K562 (cell line): ENCODE measurements around the gene RNH1. TPM values are rescaled to one million over a fixed set of nuclear protein-coding genes. Genes with fewer than 3 reads are reported as not detected.

Source experiments
- ATAC-seq: fragments of 200-7000 bp; cut with Tn5 transposase; 3 replicates; pipeline ENCODE4 v1.9.1; 2020; ENCODE audit warnings: moderate library complexity
- BruUV-seq: library from RNA; stranded (reverse); fragments of 400-500 nt; replicated peaks from 2 replicates; lab custom pipeline; 2021; lab: Mats Ljungman, UMichigan
- CTCF ChIA-PET: fragments of 300-600 bp; formaldehyde crosslinking; extraction: SDS; loops from one replicate; lab custom pipeline; 2021; ENCODE audit warnings: low intra/inter-chr PET ratio; lab: Yijun Ruan, JAX
- POLR2A ChIA-PET: fragments of 300-600, 350-650 bp; sonication (Branson Sonifier 250); formaldehyde crosslinking; extraction: SDS; loops from one replicate; lab custom pipeline; 2021; ENCODE audit warnings: antibody characterized with exemption, inconsistent platforms; lab: Yijun Ruan, JAX
- DNase-seq, 4 experiments: peaks; one replicate each; pipeline versions ENCODE4 v3.0.0 to v3.0.0-alpha.2; 2011 to 2018; ENCODE audit warnings: low spot score in 3 of 4, mixed read lengths in 3 of 4; ENCODE audit errors: extremely low read depth in 1 of 4
- FAIRE-seq: peaks from 2 replicates; lab custom pipeline; 2011; peaks lifted over from hg19 to GRCh38; lab: Jason Lieb, UNC
- H2AFZ ChIP-seq: 2 replicates; pipeline ENCODE4 v1.6.0; 2011; ENCODE audit warnings: low read depth, low read length, control low read depth, inconsistent platforms
- H3K27ac ChIP-seq: fragments of 200-600 bp; 3 replicates; pipeline ENCODE4 v1.8.0; 2011; ENCODE audit warnings: low read depth, mild to moderate bottlenecking, control low read depth, inconsistent platforms, low read length, moderate library complexity, mixed read lengths; ENCODE audit errors: extremely low read depth
- H3K27me3 ChIP-seq, 2 experiments: fragments of 300-600 bp in 1 of 2; 2 replicates in 1 of 2; 3 replicates in 1 of 2; pipeline versions ENCODE4 v1.6.0 to v1.8.0; 2011; ENCODE audit warnings: inconsistent platforms in 2 of 2, low read length in 2 of 2, mild to moderate bottlenecking in 1 of 2, mixed read lengths in 1 of 2, moderate library complexity in 1 of 2; ENCODE audit not compliant: control insufficient read depth in 2 of 2, insufficient read depth in 2 of 2
- H3K36me3 ChIP-seq: fragments of 300-600 bp; 3 replicates; pipeline ENCODE4 v1.8.0; 2011; ENCODE audit warnings: mild to moderate bottlenecking, low read length, inconsistent platforms; ENCODE audit not compliant: control insufficient read depth, insufficient read depth
- H3K4me1 ChIP-seq, 2 experiments: fragments of 200-600 bp in 1 of 2; replicated peaks in 1 of 2; 2 replicates in 1 of 2; 3 replicates in 1 of 2; pipeline versions ENCODE4 v1.5.1 to v1.8.0; 2011; ENCODE audit warnings: inconsistent platforms in 2 of 2, low read length in 2 of 2, mild to moderate bottlenecking in 1 of 2, mixed read lengths in 1 of 2, moderate library complexity in 1 of 2; ENCODE audit not compliant: control insufficient read depth in 2 of 2, insufficient read depth in 2 of 2
- H3K4me2 ChIP-seq: 2 replicates; pipeline ENCODE4 v1.6.1; 2011; ENCODE audit warnings: low read length, control low read depth, inconsistent platforms, mixed read lengths; ENCODE audit not compliant: insufficient read depth
- H3K4me3 ChIP-seq: fragments of 200-600 bp; sonication (generic), shearing (Covaris generic); 2 replicates; pipeline ENCODE4 v1.5.1; 2016; ENCODE audit warnings: control low read depth, inconsistent platforms
- H3K79me2 ChIP-seq: fragments of 200-600 bp; 3 replicates; pipeline ENCODE4 v1.8.0; 2011; ENCODE audit warnings: low read length, inconsistent platforms; ENCODE audit not compliant: control insufficient read depth, insufficient read depth
- H3K9ac ChIP-seq, 2 experiments: 2 replicates each; pipeline versions ENCODE4 v1.6.0 to v1.6.1; 2011; ENCODE audit warnings: low read depth in 2 of 2, low read length in 2 of 2, control low read depth in 1 of 2, inconsistent platforms in 1 of 2, mild to moderate bottlenecking in 1 of 2, mixed read lengths in 1 of 2; ENCODE audit not compliant: insufficient read depth in 1 of 2
- H3K9me1 ChIP-seq: one replicate; pipeline ENCODE4 v1.6.0; 2011; ENCODE audit warnings: inconsistent platforms, mild to moderate bottlenecking, low read length, moderate library complexity; ENCODE audit not compliant: control insufficient read depth, insufficient read depth
- H3K9me3 ChIP-seq: replicated peaks from 2 replicates; pipeline ENCODE4 v1.5.1; 2011; ENCODE audit warnings: low read depth, low read length, inconsistent platforms; ENCODE audit not compliant: control insufficient read depth, insufficient read depth
- H4K20me1 ChIP-seq: replicated peaks from 2 replicates; pipeline ENCODE4 v1.6.1; 2011; ENCODE audit warnings: low read length, inconsistent platforms, mixed read lengths; ENCODE audit not compliant: control insufficient read depth, insufficient read depth
- ATF7 ChIP-seq: fragments of 450-650 bp; IDR thresholded peaks from 2 replicates; pipeline ENCODE4 v1.7.1; 2014; ENCODE audit warnings: mild to moderate bottlenecking, moderate library complexity
- EHMT2 ChIP-seq: fragments of 450-650 bp; IDR thresholded peaks from 2 replicates; pipeline ENCODE4 v1.6.1; 2018; ENCODE audit warnings: antibody characterized with exemption
- IFI16 ChIP-seq: fragments of 250-450 bp; sonication (Bioruptor Pico); IDR thresholded peaks from 2 replicates; pipeline ENCODE4 v2.1.2; 2022; ENCODE audit warnings: mild to moderate bottlenecking, inconsistent platforms
- POLR2AphosphoS5 ChIP-seq: IDR thresholded peaks from 2 replicates; pipeline ENCODE4 v1.6.1; 2011; ENCODE audit warnings: mild to moderate bottlenecking, low read depth, low read length, moderate library complexity; ENCODE audit not compliant: control insufficient read depth, insufficient read depth
- WGBS: fragments of 100-300 bp; shearing (Covaris generic); methylation state at CpG from one replicate; pipeline ENCODE4 v1.1.6; 2016; ENCODE audit warnings: low coverage, mixed read lengths; ENCODE audit not compliant: insufficient coverage; ENCODE audit errors: missing lambda C conversion rate; 5-methylcytosine and 5-hydroxymethylcytosine counted together
- in situ Hi-C: fragments of 300-500 bp; cut with MboI; formaldehyde crosslinking; loops from 4 replicates; pipeline ENCODE4 v1.15.0; 2018; ENCODE audit warnings: inconsistent platforms, mixed read lengths
- intact Hi-C: fragments of 100-400 bp; cut with micrococcal nuclease; formaldehyde crosslinking; loops from 2 replicates; pipeline ENCODE4 v1.14.2; 2022
- polyA plus RNA-seq, 8 experiments: library from polyadenylated mRNA; depleted of rRNA in 4 of 8; stranded (reverse) in 5 of 8; unstranded in 3 of 8; fragments of >200 nt; fragmentation: Nextera tagmentation in 2 of 8; fragmentation: Illumina TruSeq in 1 of 8; extraction: Ambion mirVana in 2 of 8; extraction: Trizol in 1 of 8; gene quantifications; 2 replicates each; pipeline versions ENCODE4 v1.2.1 to v1.2.3, GENCODE V29; 2011 to 2014; ENCODE audit warnings: inconsistent platforms in 1 of 8, missing spikeins in 1 of 8
- total RNA-seq, 7 experiments: library from RNA; depleted of rRNA in 6 of 7; stranded (reverse); fragments of >200 nt in 6 of 7; fragmentation: Illumina TruSeq in 2 of 7; extraction: Trizol in 2 of 7; gene quantifications; 2 replicates each; pipeline versions ENCODE4 v1.2.1 to v1.2.3, GENCODE V29; 2011 to 2021; ENCODE audit warnings: low replicate concordance in 1 of 7

The RNH1 gene
- total and polyA plus RNA-seq, 9 of the 15 experiments (the other 6 are each of a cell fraction or from before 2014, with no cell fraction given), result 2.5 to 160 (median 44.3) TPM

- Histone ChIP-seq H3K4me1 (peaks cover 26 to 48% of the 10 kb centered on the region in 2 experiments), H3K4me3 (no peak overlapping the region), H3K9me1 (no peaks in the 10 kb centered on the region), H4K20me1 (peaks cover 10% of the 10 kb centered on the region; the same call in 1 of the 2 replicates), H3K36me3 (peaks cover 68% of the 10 kb centered on the region), H2AFZ (no peak overlapping the region), H3K9ac (peak overlapping the region in 1 of 2 experiments; percentile 90; a peak in 2 of 4 replicates), H3K27ac (0 out of 3 replicates have a peak overlapping the region, but pooled peaks have one; percentile 1), H3K27me3 (no peaks in the 10 kb centered on the region)
- ChIA-PET CTCF (no interaction called here), POLR2A (interaction anchor here (1.0 to 3.1 kb wide), 4 partner anchors 10 to 18 kb away, joined by 3 to 16 read pairs (median 4); no protein-coding TSS in a partner anchor)
- FAIRE-seq, result no peak
- no peak for ATAC-seq
- in situ Hi-C loops, result no loop called here
- no peak for TF ChIP-seq IFI16 (CRISPR knock-in tag)
- TF ChIP-seq POLR2AphosphoS5, result no peak
- TF ChIP-seq EHMT2, result no peak
- no peak for TF ChIP-seq ATF7
- TF ChIP-seq, all 486 proteins: peak for 0
- DNase-seq, result no peak
- 84% methylated on average over 5 of the region's 9 CpGs for WGBS
- Histone ChIP-seq H3K4me2 (no peak overlapping the region), H3K79me2 (peaks cover 54% of the 10 kb centered on the region), H3K9me3 (no peaks in the 10 kb centered on the region)
- intact Hi-C loops, result loop anchor here (2.0 kb wide), 1 partner anchor 43 kb away; no protein-coding TSS in a partner anchor
- BruUV-seq, result no TSS peak
These were observed 45.4 kb downstream of the RNH1 start for GRCh38 chr11:461626-462025.
